Measurements from ENCODE around the gene TIMM17B. TPM values are rescaled to one million over a fixed set of nuclear protein-coding genes. Genes with fewer than 3 reads are reported as not detected.

Gene TIMM17B
- total RNA-seq, 3 donors from 2014 or later (not counting 1 experiment from before 2014, with no cell fraction given), result 40.3 to 45.6 (median 44.5) TPM

GRCh38 chrX:48937054-48937907 is 39.7 kb upstream of the TIMM17B start:
- WGBS (ENCODE audit: insufficient coverage), result 1% methylated on average over 8 of the region's 9 CpGs
- Histone ChIP-seq H3K27ac (ENCODE audit: low read length) (peak overlapping the region; percentile 99), H3K4me1 (ENCODE audit: control insufficient read depth, insufficient read depth, low read length) (peaks cover 85% of the 10 kb centered on the region), H3K36me3 (ENCODE audit: control insufficient read depth, insufficient read depth, low read length) (peaks cover 16% of the 10 kb centered on the region), H3K4me3 (ENCODE audit: low read length) (peak overlapping the region; percentile 19), H3K27me3 (ENCODE audit: control insufficient read depth, insufficient read depth, low read length) (no peaks in the 10 kb centered on the region), H3K9me3 (ENCODE audit: control insufficient read depth, insufficient read depth, low read length) (no peaks in the 10 kb centered on the region)
- Mint-ChIP-seq H3K27ac (peak overlapping the region; percentile 95 to 97), H3K4me1 (peaks cover 60 to 79% of the 10 kb centered on the region in 2 donors), H3K36me3 (peaks cover 7% of the 10 kb centered on the region), H3K9me3 (no peaks in the 10 kb centered on the region), H3K4me3 (peak overlapping the region; percentile 82), H3K27me3 (ENCODE audit: low read depth in 2 of 2) (peaks cover 0 to 6% of the 10 kb centered on the region in 2 donors)
- TF ChIP-seq CTCF (IDR thresholded peaks at IDR 0.05), result peak; percentile 33
- ATAC-seq (peak; percentile 72 to 89 (median 86)), DNase-seq (peak; percentile 78 to 92)
- intact Hi-C loops (cut with micrococcal nuclease), result loop anchor here (1.0 to 10.0 kb wide), 3 partner anchors 18 to 222 kb away; partner anchors contain the start of genes OTUD5 and PIM2

DNA sequence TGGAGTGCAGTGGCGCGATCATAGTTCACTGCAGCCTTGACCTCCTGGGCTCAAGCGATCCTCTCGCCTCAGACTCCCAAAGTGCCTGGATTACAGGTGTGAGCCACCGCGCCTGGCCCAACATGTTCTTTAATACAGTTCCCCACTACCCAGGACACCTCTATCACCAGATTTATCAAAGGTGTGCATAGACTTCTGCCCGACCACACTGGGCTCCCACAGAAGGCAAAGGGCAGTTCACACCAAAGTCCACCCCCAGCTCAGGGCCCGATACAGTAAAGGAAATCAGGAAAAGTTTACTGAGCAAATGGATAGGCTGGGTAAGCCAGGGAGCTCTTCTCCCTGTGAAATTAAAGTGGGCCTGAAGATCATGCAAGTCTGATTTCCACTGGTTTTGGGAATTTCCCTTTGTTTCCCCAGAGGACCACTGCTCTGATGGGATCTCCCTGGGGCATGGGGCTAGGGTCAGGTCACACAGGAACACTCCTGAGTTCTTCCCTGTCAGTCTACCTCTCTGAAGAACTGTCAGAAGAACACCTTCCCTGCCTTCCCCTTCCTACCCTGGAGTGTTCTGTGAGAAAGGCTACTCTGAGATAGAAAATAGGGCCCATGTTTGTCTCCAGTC is 39.0 kb upstream of the TIMM17B start:
- peak overlapping the region; percentile 82 for H3K4me3 Mint-ChIP-seq
- peaks cover 53 to 72% of the 10 kb centered on the region in 2 donors for H3K4me1 Mint-ChIP-seq
- Histone ChIP-seq H3K27me3 (ENCODE audit: control insufficient read depth, insufficient read depth, low read length) (no peaks in the 10 kb centered on the region), H3K36me3 (ENCODE audit: control insufficient read depth, insufficient read depth, low read length) (peaks cover 16% of the 10 kb centered on the region), H3K27ac (ENCODE audit: low read length) (peak overlapping the region; percentile 99), H3K4me3 (ENCODE audit: low read length) (no peak overlapping the region), H3K9me3 (ENCODE audit: control insufficient read depth, insufficient read depth, low read length) (no peaks in the 10 kb centered on the region), H3K4me1 (ENCODE audit: control insufficient read depth, insufficient read depth, low read length) (peaks cover 78% of the 10 kb centered on the region)
- peaks cover 0 to 2% of the 10 kb centered on the region in 2 donors for H3K27me3 Mint-ChIP-seq (ENCODE audit: low read depth in 2 of 2)
- no peak for DNase-seq
- TF ChIP-seq CTCF (IDR thresholded peaks at IDR 0.05), result no peak
- peak overlapping the region; percentile 95 to 97 for H3K27ac Mint-ChIP-seq
- ATAC-seq, result no peak
- no peaks in the 10 kb centered on the region for H3K9me3 Mint-ChIP-seq
- whole genome bisulfite sequencing (ENCODE audit: insufficient coverage), result 79% methylated on average over 7 of the region's 8 CpGs
- intact Hi-C loops (cut with micrococcal nuclease), result loop anchor here (1.0 to 10.0 kb wide), 3 partner anchors 17 to 222 kb away; partner anchors contain the start of genes OTUD5 and PIM2
- H3K36me3 Mint-ChIP-seq, result peaks cover 7% of the 10 kb centered on the region

DNA sequence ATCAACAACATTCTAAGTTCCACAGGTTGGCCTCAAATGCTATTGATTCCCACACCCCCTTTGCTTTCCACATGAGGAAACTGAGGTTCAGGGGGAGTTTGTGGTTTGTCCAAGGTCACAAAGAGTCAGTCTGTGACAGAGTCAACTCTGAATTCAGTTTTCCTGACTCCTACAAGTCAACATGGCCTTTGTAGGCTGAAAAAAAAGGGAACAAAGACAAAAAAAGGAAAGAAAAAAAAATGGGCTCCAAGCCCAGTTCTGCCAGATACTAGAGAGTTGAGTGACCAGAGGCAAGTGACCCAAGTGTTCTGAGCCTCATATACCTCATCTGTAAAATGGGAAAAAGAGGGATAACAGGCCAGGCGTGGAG is 37.7 kb upstream of the TIMM17B start:
- Histone ChIP-seq H3K4me1 (ENCODE audit: control insufficient read depth, insufficient read depth, low read length) (peaks cover 65% of the 10 kb centered on the region), H3K36me3 (ENCODE audit: control insufficient read depth, insufficient read depth, low read length) (peaks cover 22% of the 10 kb centered on the region), H3K27ac (ENCODE audit: low read length) (peak overlapping the region; percentile 53), H3K27me3 (ENCODE audit: control insufficient read depth, insufficient read depth, low read length) (no peaks in the 10 kb centered on the region), H3K9me3 (ENCODE audit: control insufficient read depth, insufficient read depth, low read length) (no peaks in the 10 kb centered on the region), H3K4me3 (ENCODE audit: low read length) (no peak overlapping the region)
- ATAC-seq (no peak), DNase-seq (no peak)
- no peak for TF ChIP-seq CTCF (IDR thresholded peaks at IDR 0.05)
- H3K9me3 Mint-ChIP-seq, result no peaks in the 10 kb centered on the region
- H3K36me3 Mint-ChIP-seq, result peaks cover 7% of the 10 kb centered on the region
- intact Hi-C loops (cut with micrococcal nuclease), result loop anchor here (10.0 kb wide), 1 partner anchor 220 kb away; no protein-coding TSS in a partner anchor
- H3K27ac Mint-ChIP-seq, result peak overlapping the region; percentile 95 to 97
- H3K27me3 Mint-ChIP-seq (ENCODE audit: low read depth in 2 of 2), result no peaks in the 10 kb centered on the region
- WGBS (ENCODE audit: insufficient coverage), result 100% methylated on average over 1 of the region's 1 CpG
- H3K4me1 Mint-ChIP-seq, result peaks cover 44 to 62% of the 10 kb centered on the region in 2 donors
- H3K4me3 Mint-ChIP-seq, result peak overlapping the region; percentile 55

Measured in natural killer cell (primary cell).